PC-9 (cell line): ENCODE results near the gene RPL31. TPM values are rescaled to one million over a fixed set of nuclear protein-coding genes. Genes with fewer than 3 reads are reported as not detected.
"Not testable (repeated sequence)": the region's sequence is repeated elsewhere in the genome, so short reads cannot be mapped to it uniquely, and the experiment has no call there.

Experiments used
- BruUV-seq: library from RNA; stranded (reverse); fragments of 400-500 nt; replicated peaks from 2 replicates; lab custom pipeline; 2021; lab: Mats Ljungman, UMichigan
- CTCF ChIA-PET: fragments of 300-600 bp; sonication (Branson Sonifier 250); formaldehyde crosslinking; loops from one replicate; lab custom pipeline; 2022; ENCODE audit warnings: antibody characterized with exemption; lab: Charles Lee
- POLR2A ChIA-PET: fragments of 300-600 bp; sonication (Branson Sonifier 250); formaldehyde crosslinking; loops from one replicate; lab custom pipeline; 2022; ENCODE audit warnings: antibody characterized with exemption; ENCODE audit not compliant: unreplicated experiment; lab: Charles Lee
- DNase-seq, 2 experiments: peaks; one replicate each; pipeline versions ENCODE4 v3.0.0 to v3.0.0-alpha.2; 2015 to 2022; ENCODE audit warnings: mixed read lengths in 1 of 2
- H2AFZ ChIP-seq: fragments of 200-600 bp; sonication (generic); 2 replicates; pipeline ENCODE4 v1.8.1; 2017; ENCODE audit warnings: antibody characterized with exemption
- H3F3A ChIP-seq: fragments of 200-600 bp; sonication (generic); 2 replicates; pipeline ENCODE4 v1.8.1; 2017; ENCODE audit warnings: antibody characterized with exemption, mild to moderate bottlenecking, low read depth; ENCODE audit not compliant: insufficient read depth
- H3K27ac ChIP-seq: fragments of 200-600 bp; sonication (generic); 2 replicates; pipeline ENCODE4 v1.6.1; 2016; ENCODE audit warnings: mixed run types
- H3K27me3 ChIP-seq: fragments of 200-600 bp; sonication (generic); 2 replicates; pipeline ENCODE4 v1.6.1; 2016; ENCODE audit warnings: low read depth, mixed run types; ENCODE audit not compliant: insufficient read depth
- H3K36me3 ChIP-seq: fragments of 200-600 bp; sonication (generic); 2 replicates; pipeline ENCODE4 v1.6.1; 2016; ENCODE audit warnings: low read depth, mixed run types
- H3K4me1 ChIP-seq: fragments of 200-600 bp; sonication (generic); replicated peaks from 2 replicates; pipeline ENCODE4 v1.6.1; 2016; ENCODE audit warnings: mixed run types; ENCODE audit not compliant: insufficient read depth
- H3K4me2 ChIP-seq: fragments of 200-600 bp; sonication (generic); 2 replicates; pipeline ENCODE4 v1.6.1; 2017; ENCODE audit warnings: mixed run types
- H3K4me3 ChIP-seq: fragments of 200-600 bp; sonication (generic); 2 replicates; pipeline ENCODE4 v1.6.1; 2016; ENCODE audit warnings: mixed run types
- H3K79me2 ChIP-seq: fragments of 200-600 bp; sonication (generic); 2 replicates; pipeline ENCODE4 v1.6.1; 2017; ENCODE audit warnings: low read depth, mixed run types
- H3K9me2 ChIP-seq: fragments of 200-600 bp; sonication (generic); 2 replicates; pipeline ENCODE4 v1.8.1; 2017; ENCODE audit warnings: mild to moderate bottlenecking; ENCODE audit not compliant: insufficient read depth
- H3K9me3 ChIP-seq: fragments of 200-600 bp; sonication (generic); 2 replicates; pipeline ENCODE4 v1.8.1; 2016; ENCODE audit warnings: low read depth; ENCODE audit not compliant: insufficient read depth
- H4K20me1 ChIP-seq: fragments of 200-600 bp; sonication (generic); 2 replicates; pipeline ENCODE4 v1.8.1; 2017; ENCODE audit not compliant: insufficient read depth
- EZH2 ChIP-seq: fragments of 200-600 bp; sonication (generic); IDR thresholded peaks from 2 replicates; pipeline ENCODE4 v1.8.0; 2017; ENCODE audit warnings: antibody characterized with exemption, low read depth
- intact Hi-C: fragments of 100-400 bp; cut with micrococcal nuclease; formaldehyde crosslinking; loops from one replicate; pipeline ENCODE4 v1.10.0; 2022; ENCODE audit not compliant: unreplicated experiment
- total RNA-seq: library from RNA; stranded (reverse); gene quantifications from 2 replicates; pipeline ENCODE4 v1.2.3, GENCODE V29; 2021
- TF ChIP-seq, protein P1 (sequence below): fragments of 200-600 bp; sonication (generic); conservative IDR thresholded peaks from 2 replicates; pipeline ENCODE4 v1.6.1; 2017; ENCODE audit warnings: mixed run types, antibody characterized with exemption, mild to moderate bottlenecking, moderate library complexity

The RPL31 gene
- total RNA-seq, 1 experiment from 2014 or later, result 1,251 TPM

DNA sequence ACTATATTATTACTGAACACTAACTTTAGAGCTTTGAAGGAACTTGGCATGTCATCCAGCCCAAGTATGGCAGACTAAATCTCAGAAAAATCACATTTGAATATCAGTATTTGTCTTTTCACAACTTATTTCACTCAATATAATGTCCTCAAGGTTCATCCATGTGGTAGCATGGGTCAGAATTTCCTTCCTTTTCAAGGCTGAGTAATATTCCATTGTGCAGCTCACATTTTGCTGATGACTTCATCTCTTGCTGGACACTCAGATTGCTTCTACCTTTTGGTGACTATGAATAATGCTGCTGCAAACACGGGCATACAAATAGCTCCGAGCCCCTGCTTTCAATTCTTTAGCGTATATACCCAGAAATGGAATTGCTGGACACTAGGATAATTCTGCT, 46.7 kb downstream of the RPL31 start:
- BruUV-seq, result no TSS peak
- Histone ChIP-seq H3K79me2 (peaks cover 8% of the 10 kb centered on the region), H3K9me2 (no peaks in the 10 kb centered on the region), H3K36me3 (peaks cover 24% of the 10 kb centered on the region), H4K20me1 (no peaks in the 10 kb centered on the region), H3K4me3 (no peak overlapping the region), H2AFZ (no peak overlapping the region), H3K27me3 (no peaks in the 10 kb centered on the region), H3K27ac (no peak overlapping the region), H3K4me2 (no peak overlapping the region), H3K9me3 (no peaks in the 10 kb centered on the region), H3F3A (peaks cover 22% of the 10 kb centered on the region; the same call in 1 of the 2 replicates), H3K4me1 (peaks cover 10% of the 10 kb centered on the region)
- DNase-seq, result no peak
- CTCF ChIA-PET, result no interaction called here
- POLR2A ChIA-PET, result no interaction called here
- TF ChIP-seq, protein P1, sequence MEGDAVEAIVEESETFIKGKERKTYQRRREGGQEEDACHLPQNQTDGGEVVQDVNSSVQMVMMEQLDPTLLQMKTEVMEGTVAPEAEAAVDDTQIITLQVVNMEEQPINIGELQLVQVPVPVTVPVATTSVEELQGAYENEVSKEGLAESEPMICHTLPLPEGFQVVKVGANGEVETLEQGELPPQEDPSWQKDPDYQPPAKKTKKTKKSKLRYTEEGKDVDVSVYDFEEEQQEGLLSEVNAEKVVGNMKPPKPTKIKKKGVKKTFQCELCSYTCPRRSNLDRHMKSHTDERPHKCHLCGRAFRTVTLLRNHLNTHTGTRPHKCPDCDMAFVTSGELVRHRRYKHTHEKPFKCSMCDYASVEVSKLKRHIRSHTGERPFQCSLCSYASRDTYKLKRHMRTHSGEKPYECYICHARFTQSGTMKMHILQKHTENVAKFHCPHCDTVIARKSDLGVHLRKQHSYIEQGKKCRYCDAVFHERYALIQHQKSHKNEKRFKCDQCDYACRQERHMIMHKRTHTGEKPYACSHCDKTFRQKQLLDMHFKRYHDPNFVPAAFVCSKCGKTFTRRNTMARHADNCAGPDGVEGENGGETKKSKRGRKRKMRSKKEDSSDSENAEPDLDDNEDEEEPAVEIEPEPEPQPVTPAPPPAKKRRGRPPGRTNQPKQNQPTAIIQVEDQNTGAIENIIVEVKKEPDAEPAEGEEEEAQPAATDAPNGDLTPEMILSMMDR, result no peak
- TF ChIP-seq EZH2, result no peak
- intact Hi-C loops, result no loop called here

DNA sequence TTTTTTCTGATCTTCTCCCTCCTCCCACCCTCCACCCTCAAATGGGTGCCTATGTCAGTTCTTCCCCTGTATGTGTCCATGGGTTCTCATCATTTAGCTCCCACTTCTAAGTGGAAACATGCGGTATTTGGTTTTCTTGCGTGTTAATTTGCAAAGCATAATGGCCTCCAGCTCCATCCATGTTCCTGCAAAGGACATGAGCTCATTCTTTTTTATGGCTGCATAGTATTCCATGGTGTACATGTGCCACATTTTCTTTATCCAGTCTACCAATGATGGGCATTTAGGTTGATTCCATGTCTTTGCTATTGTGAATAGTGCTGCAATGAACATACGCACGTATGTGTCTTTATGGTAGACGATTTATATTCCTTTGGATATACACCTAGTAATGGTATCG, 48.8 kb downstream of the RPL31 start:
- intact Hi-C loops, H3K27ac ChIP-seq, H3K4me2 ChIP-seq, H3K4me3 ChIP-seq, CTCF ChIA-PET, H3K4me1 ChIP-seq, H3K27me3 ChIP-seq, BruUV-seq, DNase-seq, H3K9me3 ChIP-seq, H3K79me2 ChIP-seq, H2AFZ ChIP-seq, H3K9me2 ChIP-seq, H4K20me1 ChIP-seq, POLR2A ChIA-PET: not testable (repeated sequence)
- Histone ChIP-seq H3F3A (peaks cover 22% of the 10 kb centered on the region; the same call in 1 of the 2 replicates), H3K36me3 (peaks cover 24% of the 10 kb centered on the region)

DNA sequence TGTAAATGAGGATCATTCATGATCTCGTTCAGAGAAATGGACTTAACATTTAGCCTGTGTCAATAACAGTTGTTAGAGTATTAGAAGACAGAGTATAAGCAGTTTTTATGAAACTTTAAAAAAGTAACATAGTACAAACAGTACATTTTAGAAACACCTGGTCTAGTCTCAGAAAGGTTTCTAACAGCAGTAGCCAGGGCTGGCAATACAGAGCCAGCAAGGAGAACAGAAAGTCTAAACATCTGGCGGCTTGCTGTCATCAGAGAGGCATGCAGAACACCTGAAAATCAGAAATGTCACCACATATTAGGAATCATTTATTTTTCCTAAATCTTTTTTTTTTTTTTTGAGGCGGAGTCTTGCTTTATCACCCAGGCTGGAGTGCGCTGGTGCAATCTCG, 50.1 kb downstream of the RPL31 start:
- Histone ChIP-seq H3K4me1 (peaks cover 10% of the 10 kb centered on the region), H4K20me1 (no peaks in the 10 kb centered on the region), H3F3A (peaks cover 22% of the 10 kb centered on the region; the same call in 1 of the 2 replicates), H3K9me3 (no peaks in the 10 kb centered on the region), H2AFZ (no peak overlapping the region), H3K27ac (no peak overlapping the region), H3K79me2 (peaks cover 3% of the 10 kb centered on the region), H3K9me2 (no peaks in the 10 kb centered on the region), H3K4me3 (no peak overlapping the region), H3K4me2 (no peak overlapping the region), H3K36me3 (peaks cover 28% of the 10 kb centered on the region), H3K27me3 (no peaks in the 10 kb centered on the region)
- POLR2A ChIA-PET, result no interaction called here
- CTCF ChIA-PET, result no interaction called here
- TF ChIP-seq, protein P1, result no peak
- TF ChIP-seq EZH2, result no peak
- DNase-seq, result no peak
- no TSS peak for BruUV-seq
- intact Hi-C loops, result no loop called here

DNA sequence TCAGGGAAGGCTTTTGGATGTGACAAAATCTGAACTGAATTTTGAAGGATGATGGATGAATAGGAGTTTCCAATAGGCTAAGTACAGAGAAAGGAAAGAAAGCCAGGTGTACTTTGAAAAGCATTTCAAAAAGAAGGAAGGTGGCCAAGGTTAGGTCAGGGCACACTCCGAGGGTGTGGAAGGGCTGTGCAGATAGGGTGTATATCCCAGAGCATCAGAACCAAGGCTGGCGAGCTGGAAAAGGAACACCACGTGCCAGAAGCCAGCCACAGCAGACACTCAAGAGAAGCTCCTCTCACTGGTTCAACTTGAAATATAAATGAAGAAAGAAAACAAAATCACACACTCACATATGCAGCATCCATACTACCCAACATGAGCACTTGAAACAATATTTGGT, 51.0 kb downstream of the RPL31 start:
- TF ChIP-seq EZH2, result no peak
- TF ChIP-seq, protein P1, result no peak
- CTCF ChIA-PET, result no interaction called here

More for the DNA sequence above, 51.0 kb downstream of the RPL31 start:
- no peak for DNase-seq
- peaks cover 16% of the 10 kb centered on the region; the same call in 1 of the 2 replicates for H3F3A ChIP-seq
- peaks cover 28% of the 10 kb centered on the region for H3K36me3 ChIP-seq
- no peak overlapping the region for H2AFZ ChIP-seq
- no peak overlapping the region for H3K4me3 ChIP-seq
- H3K27ac ChIP-seq, result no peak overlapping the region
- H3K79me2 ChIP-seq, result peaks cover 3% of the 10 kb centered on the region
- no TSS peak for BruUV-seq
- no peaks in the 10 kb centered on the region for H3K9me2 ChIP-seq
- POLR2A ChIA-PET, result no interaction called here
- no peaks in the 10 kb centered on the region for H3K27me3 ChIP-seq
- H3K9me3 ChIP-seq, result no peaks in the 10 kb centered on the region
- H4K20me1 ChIP-seq, result no peaks in the 10 kb centered on the region
- intact Hi-C loops, result no loop called here
- no peak overlapping the region for H3K4me2 ChIP-seq
- H3K4me1 ChIP-seq, result peaks cover 3% of the 10 kb centered on the region; the same call in 1 of the 2 replicates
